Mesothelial cell of epicardium (in vitro differentiated cells): Measurements from ENCODE around the gene PYCR2. TPM values are rescaled to one million over a fixed set of nuclear protein-coding genes. Genes with fewer than 3 reads are reported as not detected.
A peak's percentile ranks its signal among the peaks of the same experiment; 100 is the strongest.

Experiments
- DNase-seq, 2 experiments: peaks; one replicate each; pipeline ENCODE4 v3.0.0; 2021; ENCODE audit warnings: low spot score in 2 of 2; ENCODE audit not compliant: unreplicated experiment in 2 of 2
- H3K27ac Mint-ChIP-seq: 2 replicates; pipeline ENCODE4 v1.8.0; 2021; ENCODE audit warnings: mixed read lengths
- H3K27me3 Mint-ChIP-seq: 2 replicates; pipeline ENCODE4 v1.8.0; 2021; ENCODE audit warnings: low read depth, mixed read lengths
- H3K36me3 Mint-ChIP-seq: 2 replicates; pipeline ENCODE4 v1.8.0; 2021; ENCODE audit warnings: mixed read lengths
- H3K4me1 Mint-ChIP-seq: 2 replicates; pipeline ENCODE4 v1.8.0; 2021; ENCODE audit warnings: mixed read lengths
- H3K4me3 Mint-ChIP-seq: 2 replicates; pipeline ENCODE4 v1.8.0; 2021; ENCODE audit warnings: mild to moderate bottlenecking, moderate library complexity, mixed read lengths
- H3K9me3 Mint-ChIP-seq: 2 replicates; pipeline ENCODE4 v1.8.0; 2021; ENCODE audit warnings: mixed read lengths
- total RNA-seq: library from RNA; stranded (reverse); gene quantifications from 3 replicates; pipeline ENCODE4 v1.2.1, GENCODE V29; 2021
- TF ChIP-seq, protein P1 (sequence below): fragments of 200-600 bp; sonication (generic); IDR thresholded peaks from one replicate; pipeline ENCODE4 v1.5.0; 2021; ENCODE audit warnings: antibody characterized with exemption; ENCODE audit not compliant: unreplicated experiment

The PYCR2 gene
- total RNA-seq, 1 donor from 2014 or later, result 38.9 TPM

DNA sequence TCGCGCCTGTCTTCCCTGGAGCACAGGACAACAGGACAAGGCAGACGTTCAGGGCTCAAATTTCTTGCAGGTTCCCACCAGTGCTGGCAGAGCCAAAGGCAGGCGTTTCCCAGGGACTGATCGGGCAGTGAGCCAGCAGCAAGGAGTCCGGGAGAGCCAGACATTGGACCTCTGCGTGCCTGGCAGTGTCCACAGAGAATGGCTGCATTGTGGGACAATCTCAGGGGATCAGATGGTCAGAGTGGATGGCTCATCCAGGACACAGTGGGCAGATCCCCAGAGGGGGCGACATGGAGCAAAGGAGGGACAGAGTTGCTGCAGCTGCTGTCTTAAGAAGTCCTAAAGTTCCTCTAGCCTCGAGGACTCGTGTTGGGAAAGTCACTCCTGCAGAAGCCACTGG lies 46.5 kb downstream of the PYCR2 start:
- Mint-ChIP-seq H3K36me3 (peaks cover 6% of the 10 kb centered on the region), H3K4me3 (no peak overlapping the region), H3K27me3 (no peaks in the 10 kb centered on the region), H3K9me3 (no peaks in the 10 kb centered on the region), H3K4me1 (peaks cover 15% of the 10 kb centered on the region), H3K27ac (no peak overlapping the region)
- peak in 1 of 2 experiments; percentile 57 for DNase-seq
- TF ChIP-seq, protein P1, sequence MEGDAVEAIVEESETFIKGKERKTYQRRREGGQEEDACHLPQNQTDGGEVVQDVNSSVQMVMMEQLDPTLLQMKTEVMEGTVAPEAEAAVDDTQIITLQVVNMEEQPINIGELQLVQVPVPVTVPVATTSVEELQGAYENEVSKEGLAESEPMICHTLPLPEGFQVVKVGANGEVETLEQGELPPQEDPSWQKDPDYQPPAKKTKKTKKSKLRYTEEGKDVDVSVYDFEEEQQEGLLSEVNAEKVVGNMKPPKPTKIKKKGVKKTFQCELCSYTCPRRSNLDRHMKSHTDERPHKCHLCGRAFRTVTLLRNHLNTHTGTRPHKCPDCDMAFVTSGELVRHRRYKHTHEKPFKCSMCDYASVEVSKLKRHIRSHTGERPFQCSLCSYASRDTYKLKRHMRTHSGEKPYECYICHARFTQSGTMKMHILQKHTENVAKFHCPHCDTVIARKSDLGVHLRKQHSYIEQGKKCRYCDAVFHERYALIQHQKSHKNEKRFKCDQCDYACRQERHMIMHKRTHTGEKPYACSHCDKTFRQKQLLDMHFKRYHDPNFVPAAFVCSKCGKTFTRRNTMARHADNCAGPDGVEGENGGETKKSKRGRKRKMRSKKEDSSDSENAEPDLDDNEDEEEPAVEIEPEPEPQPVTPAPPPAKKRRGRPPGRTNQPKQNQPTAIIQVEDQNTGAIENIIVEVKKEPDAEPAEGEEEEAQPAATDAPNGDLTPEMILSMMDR, result no peak

DNA sequence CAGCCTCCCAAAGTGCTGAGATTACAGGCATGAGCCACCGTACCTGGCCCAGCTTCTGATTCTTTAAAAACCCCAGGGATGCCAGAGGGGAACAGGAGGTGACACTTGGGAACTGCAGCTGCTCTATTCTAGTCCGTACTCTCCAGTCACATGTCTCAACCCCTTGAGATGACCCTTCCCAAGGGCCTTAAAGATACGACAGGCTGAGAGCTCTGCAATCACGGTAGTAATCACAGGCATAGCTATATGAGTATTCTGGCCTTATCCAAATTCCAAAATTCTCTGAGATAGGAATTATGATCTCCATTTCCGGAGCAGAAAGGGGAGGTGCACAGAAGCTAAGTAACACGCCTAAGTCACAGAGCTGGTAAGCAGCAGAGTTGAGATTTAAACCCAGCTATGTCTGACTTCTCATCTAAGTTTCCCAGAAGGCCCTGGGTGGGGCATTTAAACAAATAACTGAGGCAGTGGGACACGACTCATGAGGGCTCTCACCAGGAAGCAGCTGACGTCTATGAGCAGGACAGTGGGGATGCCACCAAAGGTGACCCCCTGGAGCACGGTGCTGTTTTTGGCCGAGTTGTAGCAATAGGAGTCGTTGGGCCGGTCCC lies 47.0 kb downstream of the PYCR2 start:
- no peaks in the 10 kb centered on the region for H3K27me3 Mint-ChIP-seq
- no peak for DNase-seq
- H3K4me1 Mint-ChIP-seq, result peaks cover 15% of the 10 kb centered on the region
- H3K9me3 Mint-ChIP-seq, result no peaks in the 10 kb centered on the region
- TF ChIP-seq, protein P1, result no peak
- H3K27ac Mint-ChIP-seq, result no peak overlapping the region
- H3K36me3 Mint-ChIP-seq, result peaks cover 6% of the 10 kb centered on the region
- no peak overlapping the region for H3K4me3 Mint-ChIP-seq

DNA sequence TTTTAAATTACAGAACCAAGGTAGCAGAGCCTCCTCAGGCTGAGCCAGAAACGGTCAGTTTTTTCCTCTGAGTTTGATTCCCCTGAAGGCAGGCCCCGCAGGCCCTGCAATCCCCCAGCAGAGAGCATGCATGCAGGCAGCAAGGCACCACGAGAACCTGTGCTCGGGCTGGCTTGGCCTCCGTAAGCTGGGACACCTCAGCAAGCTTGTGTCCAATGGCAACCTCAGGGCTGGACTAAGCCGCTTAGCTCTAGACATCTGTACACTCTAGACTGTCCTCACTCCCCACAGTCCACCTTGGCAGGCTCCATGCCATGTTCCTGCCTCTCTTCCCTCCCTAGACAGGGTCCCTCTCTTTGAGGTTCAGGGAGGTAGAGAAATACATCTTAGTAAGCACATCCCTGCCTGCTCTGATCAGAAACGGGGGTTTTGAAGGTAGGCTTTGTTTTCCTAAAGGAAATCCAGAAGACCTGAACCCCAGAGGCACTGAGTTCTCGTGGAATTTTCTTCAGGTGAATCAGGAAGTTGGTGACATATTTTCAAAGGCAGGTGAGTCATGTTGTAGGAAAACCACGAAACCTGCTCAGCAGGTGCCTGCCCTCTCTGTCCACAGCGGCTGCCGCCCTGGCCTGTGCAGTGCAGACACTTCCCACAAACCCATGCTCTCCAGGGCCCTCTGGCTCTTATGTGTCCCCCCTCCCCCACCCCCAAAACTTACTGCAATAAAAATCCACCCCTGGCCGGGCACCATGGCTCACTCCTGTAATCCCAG lies 48.8 kb downstream of the PYCR2 start:
- Mint-ChIP-seq H3K4me1 (peaks cover 5% of the 10 kb centered on the region), H3K4me3 (no peak overlapping the region), H3K36me3 (peaks cover 14% of the 10 kb centered on the region), H3K9me3 (no peaks in the 10 kb centered on the region), H3K27me3 (no peaks in the 10 kb centered on the region), H3K27ac (peak overlapping the region; percentile 73)
- DNase-seq, result no peak
- TF ChIP-seq, protein P1, result no peak

DNA sequence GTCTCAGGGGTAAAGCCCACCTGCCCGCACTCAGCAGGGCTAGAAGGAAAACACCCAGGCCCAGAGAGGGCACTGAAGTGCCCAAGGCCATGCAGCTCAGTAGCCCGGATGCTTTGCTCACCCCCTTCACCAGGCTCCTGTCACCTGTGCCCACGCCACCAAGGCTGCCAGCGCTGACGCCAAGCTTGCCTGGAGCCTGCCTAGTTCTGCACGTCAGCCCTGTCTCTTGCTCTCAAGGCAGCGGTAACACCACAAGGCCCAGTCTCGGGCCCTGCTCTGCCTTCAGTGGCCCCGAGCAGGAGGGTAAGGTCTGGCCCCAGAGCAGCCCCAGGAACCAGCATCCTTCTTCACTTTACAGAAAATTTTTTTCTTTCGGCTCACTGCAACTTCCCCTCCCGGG lies 49.6 kb downstream of the PYCR2 start:
- Mint-ChIP-seq H3K36me3 (peaks cover 14% of the 10 kb centered on the region), H3K4me3 (no peak overlapping the region), H3K27ac (no peak overlapping the region), H3K27me3 (no peaks in the 10 kb centered on the region), H3K4me1 (peaks cover 1% of the 10 kb centered on the region), H3K9me3 (no peaks in the 10 kb centered on the region)
- TF ChIP-seq, protein P1, result no peak
- DNase-seq, result no peak

DNA sequence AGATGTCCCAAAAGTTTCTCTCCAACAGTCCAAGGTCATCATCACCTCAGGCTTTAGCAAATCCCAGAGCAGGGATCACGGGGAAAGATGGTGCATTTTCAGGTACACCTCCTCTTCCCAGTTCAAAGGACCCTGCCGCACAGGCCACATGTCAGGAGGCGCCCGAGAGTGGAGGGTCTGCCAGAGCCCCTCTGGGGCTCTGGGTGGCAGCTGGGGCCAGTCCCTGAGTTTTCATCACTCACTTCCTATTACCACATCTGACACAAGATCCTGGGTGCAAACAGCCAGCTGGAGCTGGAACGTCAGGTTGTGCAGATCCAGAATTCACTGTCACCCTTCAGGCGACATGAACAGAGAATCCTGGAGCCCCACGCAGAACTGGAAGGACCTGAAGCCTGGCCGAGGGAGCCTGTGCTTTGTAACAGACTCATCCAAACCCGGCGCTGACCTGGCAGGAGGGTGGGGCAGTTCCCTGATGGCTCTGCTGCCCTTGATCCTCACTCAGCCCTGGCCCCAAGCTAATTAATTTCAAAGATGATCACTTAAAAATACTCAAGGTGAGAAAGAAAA lies 50.7 kb downstream of the PYCR2 start:
- H3K27ac Mint-ChIP-seq, result no peak overlapping the region
- H3K27me3 Mint-ChIP-seq, result no peaks in the 10 kb centered on the region
- TF ChIP-seq, protein P1, result no peak
- H3K9me3 Mint-ChIP-seq, result no peaks in the 10 kb centered on the region
- peaks cover 17% of the 10 kb centered on the region for H3K36me3 Mint-ChIP-seq
- peaks cover 1% of the 10 kb centered on the region for H3K4me1 Mint-ChIP-seq
- no peak overlapping the region for H3K4me3 Mint-ChIP-seq
- no peak for DNase-seq
